ENCODE measurements around the gene SMIM22. TPM values are rescaled to one million over a fixed set of nuclear protein-coding genes. Genes with fewer than 3 reads are reported as not detected.
"Not testable (repeated sequence)": the region's sequence is repeated elsewhere in the genome, so short reads cannot be mapped to it uniquely, and the experiment has no call there.

The SMIM22 gene
- total RNA-seq, 1 donor from 2014 or later = not detected

- intact Hi-C loops (cut with micrococcal nuclease) = no loop called here
- ATAC-seq = no peak
- no peak for DNase-seq
Observed at GRCh38 chr16:4767872-4768548, 27.2 kb upstream of the SMIM22 start.

GRCh38 chr16:4768549-4769305, 26.4 kb upstream of the SMIM22 start:
- DNase-seq = peak; percentile 99
- intact Hi-C loops (cut with micrococcal nuclease) = no loop called here
- ATAC-seq = peak; percentile 92

DNA sequence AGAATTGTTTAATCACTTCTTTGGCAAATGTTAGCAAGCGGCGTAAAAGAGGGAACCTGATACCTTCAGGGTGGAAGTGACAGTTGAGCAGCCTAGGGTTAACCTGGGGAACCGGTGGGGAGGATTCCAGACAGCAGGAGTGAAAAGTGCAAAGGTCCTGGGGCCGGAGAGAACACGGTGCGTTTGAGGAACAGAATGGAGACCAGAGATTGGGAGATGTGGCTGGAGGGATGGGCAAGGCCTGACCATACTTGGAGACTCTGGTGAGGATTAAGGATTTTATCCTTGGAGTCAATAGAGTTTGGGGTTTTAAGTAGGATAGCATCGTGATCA, 25.9 kb upstream of the SMIM22 start:
- DNase-seq (no peak), ATAC-seq (no peak)
- intact Hi-C loops (cut with micrococcal nuclease) = no loop called here

GRCh38 chr16:4771646-4772045, 23.5 kb upstream of the SMIM22 start:
- no peak for ATAC-seq
- DNase-seq = no peak
- intact Hi-C loops (cut with micrococcal nuclease) = no loop called here

- intact Hi-C loops (cut with micrococcal nuclease) = no loop called here
- DNase-seq (no peak), ATAC-seq (no peak)
Observed at GRCh38 chr16:4772351-4772750, 22.8 kb upstream of the SMIM22 start.

GRCh38 chr16:4775005-4775404, 20.2 kb upstream of the SMIM22 start:
- intact Hi-C loops (cut with micrococcal nuclease) = no loop called here
- no peak for DNase-seq

DNA sequence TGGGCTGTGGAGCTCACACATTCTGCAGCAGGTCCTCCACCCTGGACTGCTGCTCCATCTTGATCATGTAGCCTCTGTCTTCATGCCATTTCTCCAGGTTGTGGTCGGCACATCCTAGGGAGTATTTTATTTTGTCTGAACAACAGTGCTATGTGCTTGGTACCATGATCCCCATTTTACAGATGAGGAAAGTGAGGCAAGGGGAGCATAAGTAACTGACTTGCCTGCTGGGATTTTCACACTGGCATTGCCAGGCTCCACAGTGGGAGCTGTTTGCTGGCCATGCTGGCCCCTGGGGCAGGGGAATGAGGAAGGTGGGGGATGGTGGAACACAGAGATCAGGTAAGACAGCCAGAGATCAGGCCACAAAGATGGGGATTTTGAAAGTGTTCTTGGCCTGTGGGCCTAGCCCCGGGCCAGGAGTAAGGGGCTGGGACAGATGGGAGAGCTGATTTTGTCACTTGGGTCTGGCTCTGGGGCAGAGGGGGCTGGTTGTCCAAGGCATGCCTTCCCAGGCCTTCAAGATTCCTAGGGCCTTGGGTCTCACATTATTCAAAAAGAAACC, 18.9 kb upstream of the SMIM22 start:
- no peak for DNase-seq
- ATAC-seq = no peak
- intact Hi-C loops (cut with micrococcal nuclease) = no loop called here

More at GRCh38 chr16:4775005-4775404, 20.2 kb upstream of the SMIM22 start:
- no peak for ATAC-seq

DNA sequence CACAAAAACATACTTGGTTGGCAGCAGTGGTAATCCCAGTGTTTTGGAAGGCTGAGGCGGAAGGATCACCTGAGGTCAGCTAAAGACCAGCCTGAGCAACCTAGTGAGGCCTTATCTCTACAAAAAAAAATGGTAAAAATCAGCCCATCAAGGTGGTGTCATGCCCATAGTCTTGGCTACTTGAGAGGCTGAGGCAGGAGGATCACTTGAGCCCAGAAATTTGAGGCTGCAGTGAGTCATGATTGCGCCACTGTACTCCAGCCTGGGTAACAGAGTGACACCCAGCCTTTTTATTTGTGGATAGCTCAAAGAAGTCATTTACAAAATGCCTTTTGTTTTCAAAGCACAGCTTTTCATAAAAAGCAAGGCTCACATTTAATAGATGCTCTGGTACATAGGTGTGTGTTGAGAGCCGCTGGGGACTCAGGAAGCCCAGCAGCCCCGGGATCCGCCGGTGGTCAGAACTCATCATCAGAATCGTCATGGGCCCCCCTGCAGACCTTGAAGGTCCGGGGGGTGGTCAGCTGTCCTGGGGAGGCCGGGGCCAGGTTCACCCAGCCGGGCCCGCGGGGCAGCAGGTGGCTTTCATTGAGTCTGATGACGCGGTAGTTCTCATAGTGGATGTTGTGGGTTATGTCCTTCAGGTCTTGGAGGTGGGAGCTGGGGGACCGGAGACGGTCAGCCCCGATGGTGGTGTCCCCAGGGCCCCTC, 17.7 kb upstream of the SMIM22 start:
- DNase-seq (no peak), ATAC-seq (no peak)
- intact Hi-C loops (cut with micrococcal nuclease) = no loop called here

GRCh38 chr16:4778050-4778392, 17.1 kb upstream of the SMIM22 start:
- intact Hi-C loops (cut with micrococcal nuclease) = no loop called here

DNA sequence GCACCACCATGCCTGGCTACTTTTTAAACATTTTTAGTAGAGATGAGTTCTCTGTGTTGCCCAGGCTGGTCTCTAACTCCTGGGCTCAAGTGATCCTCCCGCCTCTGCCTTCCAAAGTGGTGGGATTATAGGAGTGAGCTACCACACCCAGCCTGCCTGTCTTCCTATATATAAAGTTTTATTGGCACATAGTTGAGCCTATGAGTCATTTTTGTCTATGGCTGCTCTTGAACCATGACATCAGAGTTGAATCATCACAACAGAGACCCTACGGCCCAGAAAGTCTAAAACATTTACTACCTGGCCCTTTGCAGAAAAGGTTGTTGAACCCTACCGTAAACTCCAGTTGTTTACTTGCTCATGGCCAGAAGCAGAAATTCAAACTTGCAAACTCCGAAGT, 14.9 kb upstream of the SMIM22 start:
- DNase-seq (no peak), ATAC-seq (no peak)
- intact Hi-C loops (cut with micrococcal nuclease) = no loop called here

More at GRCh38 chr16:4778050-4778392, 17.1 kb upstream of the SMIM22 start:
- no peak for DNase-seq
- no peak for ATAC-seq

GRCh38 chr16:4783251-4783950, 11.8 kb upstream of the SMIM22 start:
- intact Hi-C loops (cut with micrococcal nuclease) = no loop called here
- ATAC-seq = no peak

GRCh38 chr16:4783951-4784336, 11.2 kb upstream of the SMIM22 start:
- DNase-seq (no peak), ATAC-seq (no peak)
- intact Hi-C loops (cut with micrococcal nuclease) = no loop called here

More at GRCh38 chr16:4783251-4783950, 11.8 kb upstream of the SMIM22 start:
- no peak for DNase-seq

DNA sequence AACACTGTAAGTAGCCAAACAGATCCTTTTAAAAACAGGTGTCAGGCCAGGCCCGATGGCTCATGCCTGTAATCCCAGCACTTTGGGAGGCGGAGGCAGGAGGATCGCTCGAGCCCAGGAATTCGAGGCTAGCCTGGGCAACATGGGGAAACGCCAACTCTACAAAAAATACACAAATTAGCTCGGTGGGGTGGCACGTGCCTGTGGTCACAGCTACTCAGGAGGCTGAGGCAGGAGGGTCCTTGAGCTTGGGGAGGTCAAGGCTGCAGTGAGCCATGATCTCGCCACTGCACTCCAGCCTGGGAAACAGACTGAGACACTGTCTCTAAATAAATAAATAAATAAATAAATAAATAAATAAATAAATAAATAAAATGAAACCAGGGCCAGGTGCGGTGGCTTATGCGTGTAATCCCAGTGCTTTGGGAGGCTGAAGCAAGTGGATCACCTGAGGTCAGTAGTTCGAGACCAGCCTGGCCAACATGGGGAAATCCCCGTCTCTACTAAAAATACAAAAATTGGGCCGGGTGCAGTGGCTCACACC, 10.7 kb upstream of the SMIM22 start:
- intact Hi-C loops (cut with micrococcal nuclease); DNase-seq; ATAC-seq: not testable (repeated sequence)

GRCh38 chr16:4785758-4786433, 9.3 kb upstream of the SMIM22 start:
- no peak for DNase-seq
- intact Hi-C loops (cut with micrococcal nuclease) = no loop called here
- no peak for ATAC-seq

DNA sequence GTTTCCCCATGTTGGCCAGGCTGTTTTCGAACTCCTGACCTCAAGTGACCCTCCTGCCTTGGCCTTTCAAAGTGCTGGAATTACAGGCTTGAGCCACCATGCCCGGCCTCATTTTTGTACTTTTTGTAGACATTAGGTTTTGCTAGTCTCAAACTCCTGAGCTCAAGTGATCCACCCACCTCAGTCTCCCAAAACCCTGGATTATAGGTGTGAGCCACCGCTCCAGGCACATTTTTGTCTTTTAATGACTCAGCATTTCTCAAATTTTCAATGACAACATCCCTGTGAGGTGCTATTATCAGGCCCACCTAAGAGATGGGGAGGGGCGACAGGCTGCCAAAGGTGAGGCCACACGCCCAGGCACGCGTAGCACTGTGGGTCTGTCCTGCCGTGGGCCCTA, 8.1 kb upstream of the SMIM22 start:
- intact Hi-C loops (cut with micrococcal nuclease) = no loop called here
- ATAC-seq = no peak
- no peak for DNase-seq

GRCh38 chr16:4787627-4788482, 7.3 kb upstream of the SMIM22 start, which contains the start of gene SEPTIN12:
Gene SEPTIN12, minus strand, starts transcription at chr16:4788345. Its CDS starts 700 bp downstream, at chr16:4787645.
- intact Hi-C loops (cut with micrococcal nuclease) = no loop called here
- DNase-seq = no peak
- ATAC-seq = no peak

DNA sequence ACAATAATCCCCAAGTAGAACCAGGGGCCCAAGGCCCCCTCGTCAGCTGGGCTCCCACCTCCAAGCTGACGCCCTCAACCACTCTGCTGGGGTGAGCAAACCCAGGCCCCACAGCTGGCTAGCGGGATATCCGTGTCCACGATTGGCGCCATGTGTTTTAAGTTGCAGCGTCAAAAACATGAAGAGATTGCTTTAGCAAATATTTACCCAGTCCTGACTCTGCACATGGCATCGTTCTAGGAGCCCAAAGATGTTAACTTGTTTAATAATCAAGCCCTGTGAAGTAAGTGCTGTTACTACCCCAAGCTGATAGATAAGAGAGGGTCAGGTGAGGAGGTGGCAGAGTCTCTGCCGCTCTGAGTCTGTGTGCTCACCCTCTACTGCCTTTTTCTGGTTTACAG, 6.7 kb upstream of the SMIM22 start:
- no peak for DNase-seq
- ATAC-seq = no peak
- intact Hi-C loops (cut with micrococcal nuclease) = no loop called here

DNA sequence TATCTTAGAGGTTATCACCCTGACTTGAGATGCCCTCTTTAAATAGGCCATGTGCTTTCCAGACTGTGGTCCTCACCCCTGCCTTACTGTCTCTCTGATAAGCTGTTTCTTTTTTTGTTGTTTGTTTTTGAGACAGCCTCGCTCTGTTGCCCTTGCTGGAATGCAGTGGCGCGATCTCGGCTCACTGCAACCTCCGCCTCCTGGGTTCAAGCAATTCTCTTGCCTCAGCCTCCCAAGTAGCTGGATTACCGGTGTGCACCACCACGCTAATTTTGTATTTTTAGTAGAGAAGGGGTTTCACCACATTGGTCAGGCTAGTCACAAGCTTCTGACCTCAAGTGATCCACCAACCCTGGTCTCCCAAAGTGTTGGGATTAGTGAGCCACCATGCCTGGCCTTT, 6.3 kb upstream of the SMIM22 start:
- no peak for ATAC-seq
- no peak for DNase-seq
- intact Hi-C loops (cut with micrococcal nuclease) = no loop called here
